SK-N-MC (cell line): Measurements from ENCODE around the gene UIMC1.

ENCODE experiments used
- EZH2 ChIP-seq: fragments of 200-600 bp; sonication (generic); IDR thresholded peaks from one replicate; pipeline ENCODE4 v1.6.1; 2017; ENCODE audit warnings: antibody characterized with exemption
- POLR2AphosphoS5 ChIP-seq: IDR thresholded peaks from 2 replicates; pipeline ENCODE4 v1.6.1; 2012; ENCODE audit warnings: mild to moderate bottlenecking, low read depth, low read length, borderline replicate concordance

GRCh38 chr5:177018341-177018740 lies 11.8 kb upstream of the UIMC1 start:
- TF ChIP-seq POLR2AphosphoS5 (no peak), EZH2 (no peak)
